ENCODE results near the gene DPP6.

Gene DPP6

DNA sequence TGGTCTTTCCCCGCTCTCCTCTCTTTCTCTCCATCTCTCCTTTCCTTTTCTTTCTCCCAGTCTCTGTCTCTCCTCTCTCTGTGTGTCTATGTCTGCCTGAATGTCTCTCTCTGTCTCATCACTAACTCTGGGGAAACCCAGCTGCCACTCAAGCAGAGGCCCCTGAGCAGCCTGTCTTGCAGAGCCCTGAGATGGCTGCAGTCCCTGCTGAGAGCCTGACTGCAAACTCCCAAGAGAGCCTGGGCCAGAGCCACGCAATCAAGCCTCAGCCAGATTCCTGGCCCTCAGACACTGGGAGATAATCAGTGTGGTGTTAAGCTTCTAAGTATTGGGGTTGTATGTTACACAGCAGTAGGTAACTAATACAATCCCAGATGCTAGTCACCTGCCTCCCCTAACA lies 859.2 kb downstream of the DPP6 start:
- H3K27ac ChIP-seq (ENCODE audit: poor library complexity, severe bottlenecking) = no peak overlapping the region
- no peaks in the 10 kb centered on the region for H3K36me3 ChIP-seq (ENCODE audit: low read depth)
- no peaks in the 10 kb centered on the region for H3K27me3 ChIP-seq (ENCODE audit: insufficient read depth, poor library complexity, severe bottlenecking)
- ATAC-seq (ENCODE audit: low read depth) = no peak
- no peak overlapping the region for H3K4me3 ChIP-seq (ENCODE audit: severe bottlenecking)
- no peak for DNase-seq (ENCODE audit: low spot score)
- no peaks in the 10 kb centered on the region for H3K9me3 ChIP-seq (ENCODE audit: severe bottlenecking)
- no peaks in the 10 kb centered on the region for H3K4me1 ChIP-seq (ENCODE audit: insufficient read depth, poor library complexity, severe bottlenecking)
- TF ChIP-seq, protein P1, sequence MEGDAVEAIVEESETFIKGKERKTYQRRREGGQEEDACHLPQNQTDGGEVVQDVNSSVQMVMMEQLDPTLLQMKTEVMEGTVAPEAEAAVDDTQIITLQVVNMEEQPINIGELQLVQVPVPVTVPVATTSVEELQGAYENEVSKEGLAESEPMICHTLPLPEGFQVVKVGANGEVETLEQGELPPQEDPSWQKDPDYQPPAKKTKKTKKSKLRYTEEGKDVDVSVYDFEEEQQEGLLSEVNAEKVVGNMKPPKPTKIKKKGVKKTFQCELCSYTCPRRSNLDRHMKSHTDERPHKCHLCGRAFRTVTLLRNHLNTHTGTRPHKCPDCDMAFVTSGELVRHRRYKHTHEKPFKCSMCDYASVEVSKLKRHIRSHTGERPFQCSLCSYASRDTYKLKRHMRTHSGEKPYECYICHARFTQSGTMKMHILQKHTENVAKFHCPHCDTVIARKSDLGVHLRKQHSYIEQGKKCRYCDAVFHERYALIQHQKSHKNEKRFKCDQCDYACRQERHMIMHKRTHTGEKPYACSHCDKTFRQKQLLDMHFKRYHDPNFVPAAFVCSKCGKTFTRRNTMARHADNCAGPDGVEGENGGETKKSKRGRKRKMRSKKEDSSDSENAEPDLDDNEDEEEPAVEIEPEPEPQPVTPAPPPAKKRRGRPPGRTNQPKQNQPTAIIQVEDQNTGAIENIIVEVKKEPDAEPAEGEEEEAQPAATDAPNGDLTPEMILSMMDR (IDR thresholded peaks at IDR 0.05; ENCODE audit: poor library complexity, severe bottlenecking) = no peak

DNA sequence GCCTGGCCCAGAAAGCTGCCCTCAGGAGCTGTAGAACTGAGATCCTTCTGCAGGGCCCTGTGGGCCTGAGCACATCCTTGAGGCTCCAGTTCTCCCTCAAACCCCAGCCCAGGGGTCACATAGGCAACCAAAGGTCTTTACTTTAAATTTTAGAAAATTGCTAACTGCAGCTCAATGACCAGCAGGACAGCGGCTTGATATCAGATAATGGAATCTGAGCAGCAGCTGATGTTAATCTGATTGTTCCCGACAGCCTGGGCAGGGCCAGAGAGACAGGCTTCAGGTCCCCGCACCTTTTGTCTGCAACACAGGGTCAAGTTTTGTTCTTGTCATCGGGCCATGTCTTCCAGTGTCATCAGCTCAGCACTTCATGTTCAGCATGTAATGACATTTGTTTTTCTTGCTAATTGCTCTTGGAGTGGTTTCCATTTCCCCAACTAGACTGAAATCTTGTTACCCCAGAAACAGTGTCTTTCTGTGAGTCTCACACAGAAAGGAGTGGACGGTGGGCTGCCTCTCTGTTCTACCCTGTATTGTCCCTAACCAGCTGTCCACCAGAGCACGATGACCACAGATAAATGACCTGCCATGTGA lies 859.8 kb downstream of the DPP6 start:
- no peaks in the 10 kb centered on the region for H3K4me1 ChIP-seq (ENCODE audit: insufficient read depth, poor library complexity, severe bottlenecking)
- H3K27me3 ChIP-seq (ENCODE audit: insufficient read depth, poor library complexity, severe bottlenecking) = no peaks in the 10 kb centered on the region
- no peaks in the 10 kb centered on the region for H3K36me3 ChIP-seq (ENCODE audit: low read depth)
- no peak overlapping the region for H3K4me3 ChIP-seq (ENCODE audit: severe bottlenecking)
- DNase-seq (ENCODE audit: low spot score) (no peak), ATAC-seq (ENCODE audit: low read depth) (no peak)
- no peak overlapping the region for H3K27ac ChIP-seq (ENCODE audit: poor library complexity, severe bottlenecking)
- TF ChIP-seq, protein P1 (IDR thresholded peaks at IDR 0.05; ENCODE audit: poor library complexity, severe bottlenecking) = no peak
- H3K9me3 ChIP-seq (ENCODE audit: severe bottlenecking) = no peaks in the 10 kb centered on the region

DNA sequence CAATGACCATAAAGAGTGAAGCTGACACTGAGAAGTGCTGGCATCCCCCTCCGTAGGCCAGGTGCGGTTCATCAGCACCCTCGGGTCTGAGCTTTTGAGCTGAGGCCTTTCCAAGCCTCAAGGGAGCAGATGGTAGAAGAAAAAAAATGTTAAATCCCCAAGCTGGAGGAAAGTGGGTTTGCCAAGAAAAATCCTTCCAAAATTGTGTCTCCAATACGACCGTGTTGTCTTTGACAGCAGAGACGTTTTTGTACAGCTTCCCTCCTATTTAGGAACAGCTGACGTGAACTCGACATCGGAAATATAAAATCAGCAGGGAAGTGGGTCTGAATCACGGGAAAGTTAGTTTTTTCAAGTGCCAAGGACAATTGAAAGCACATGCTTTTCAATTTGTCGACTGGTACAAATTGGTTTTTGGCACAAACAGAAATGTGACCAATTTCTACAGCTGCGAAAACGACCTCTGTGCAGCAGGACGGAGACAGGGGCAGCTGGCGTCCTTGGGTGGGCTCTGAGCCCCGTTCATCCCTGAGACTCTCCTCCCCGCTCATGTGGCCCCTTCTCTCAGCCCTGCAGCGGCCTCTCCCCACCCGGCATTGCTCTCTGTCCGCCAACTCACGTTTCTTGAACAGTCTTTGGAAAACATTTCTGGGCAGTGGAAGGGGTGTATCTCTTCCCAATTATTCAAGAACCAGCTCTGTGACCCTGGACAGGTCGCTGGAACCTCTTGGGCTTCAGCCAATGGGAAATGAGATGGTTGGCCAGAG lies 860.9 kb downstream of the DPP6 start:
- Histone ChIP-seq H3K4me3 (ENCODE audit: severe bottlenecking) (no peak overlapping the region), H3K36me3 (ENCODE audit: low read depth) (no peaks in the 10 kb centered on the region), H3K27ac (ENCODE audit: poor library complexity, severe bottlenecking) (no peak overlapping the region), H3K27me3 (ENCODE audit: insufficient read depth, poor library complexity, severe bottlenecking) (no peaks in the 10 kb centered on the region), H3K4me1 (ENCODE audit: insufficient read depth, poor library complexity, severe bottlenecking) (no peaks in the 10 kb centered on the region), H3K9me3 (ENCODE audit: severe bottlenecking) (no peaks in the 10 kb centered on the region)
- ATAC-seq (ENCODE audit: low read depth) = no peak
- no peak for DNase-seq (ENCODE audit: low spot score)
- TF ChIP-seq, protein P1 (IDR thresholded peaks at IDR 0.05; ENCODE audit: poor library complexity, severe bottlenecking) = no peak

DNA sequence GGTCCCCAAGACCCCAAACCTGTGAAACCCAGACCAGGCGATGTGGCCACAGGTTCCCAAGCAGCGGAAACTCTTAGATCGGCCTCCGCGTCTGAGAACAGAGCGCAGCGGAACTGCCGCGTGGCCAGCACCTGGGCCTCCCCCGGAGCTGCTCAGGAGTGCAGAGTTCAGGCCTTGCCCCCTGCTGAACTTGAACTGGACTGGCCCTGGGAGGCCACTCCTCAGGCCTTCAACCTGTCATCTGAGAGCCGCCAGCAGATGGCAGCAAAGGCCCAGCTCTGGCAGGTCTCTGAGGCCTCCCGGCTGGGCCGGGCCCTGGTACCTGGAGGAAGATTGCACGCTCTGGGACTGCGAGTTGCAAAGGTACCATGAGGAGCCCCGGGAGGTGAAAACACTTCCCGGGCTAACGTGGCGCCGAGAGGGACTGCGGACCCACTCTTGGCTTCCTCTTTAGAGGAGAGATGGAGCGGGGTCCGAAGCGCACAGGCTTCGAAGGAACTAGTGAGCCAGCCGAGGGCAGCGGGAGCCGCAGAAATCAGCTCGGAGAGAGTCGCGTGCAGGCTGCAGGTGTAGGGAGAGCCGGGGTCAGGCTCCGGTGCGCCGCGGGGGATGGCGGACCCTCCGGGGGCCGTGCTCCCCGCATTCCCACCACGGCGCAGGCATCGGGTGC lies 861.6 kb downstream of the DPP6 start:
- no peaks in the 10 kb centered on the region for H3K4me1 ChIP-seq (ENCODE audit: insufficient read depth, poor library complexity, severe bottlenecking)
- no peaks in the 10 kb centered on the region for H3K27me3 ChIP-seq (ENCODE audit: insufficient read depth, poor library complexity, severe bottlenecking)
- H3K9me3 ChIP-seq (ENCODE audit: severe bottlenecking) = no peaks in the 10 kb centered on the region
- H3K36me3 ChIP-seq (ENCODE audit: low read depth) = no peaks in the 10 kb centered on the region
- no peak overlapping the region for H3K27ac ChIP-seq (ENCODE audit: poor library complexity, severe bottlenecking)
- DNase-seq (ENCODE audit: low spot score) (no peak), ATAC-seq (ENCODE audit: low read depth) (peak; percentile 96)
- H3K4me3 ChIP-seq (ENCODE audit: severe bottlenecking) = no peak overlapping the region
- TF ChIP-seq, protein P1 (IDR thresholded peaks at IDR 0.05; ENCODE audit: poor library complexity, severe bottlenecking) = peak; percentile 90

Data from RWPE2 (cell line).